Muscle layer of duodenum (tissue), 2 donors: ENCODE data around the gene AP1B1.

ENCODE experiments used
- H3K27ac ChIP-seq: one replicate; pipeline ENCODE4 v1.7.0; 2013; ENCODE audit warnings: mild to moderate bottlenecking, low read length
- H3K27me3 ChIP-seq: one replicate; pipeline ENCODE4 v1.7.0; 2013; ENCODE audit warnings: low read depth, mild to moderate bottlenecking, control low read depth, low read length
- H3K36me3 ChIP-seq, 2 donors: one replicate each; pipeline ENCODE4 v1.7.0; 2013; ENCODE audit warnings: low read length in 2 of 2, control low read depth in 1 of 2, mild to moderate bottlenecking in 1 of 2; ENCODE audit not compliant: insufficient read depth in 2 of 2, control insufficient read depth in 1 of 2
- H3K4me1 ChIP-seq, 2 donors: one replicate each; pipeline ENCODE4 v1.7.0; 2013; ENCODE audit warnings: low read length in 2 of 2, mild to moderate bottlenecking in 2 of 2, control low read depth in 1 of 2, moderate library complexity in 1 of 2; ENCODE audit not compliant: insufficient read depth in 2 of 2, control insufficient read depth in 1 of 2
- H3K4me3 ChIP-seq, 2 donors: one replicate each; pipeline ENCODE4 v1.7.0; 2013; ENCODE audit warnings: low read length in 2 of 2, low read depth in 1 of 2, mild to moderate bottlenecking in 1 of 2
- H3K9me3 ChIP-seq, 2 donors: one replicate each; pipeline ENCODE4 v1.7.0; 2013; ENCODE audit warnings: low read length in 2 of 2, control low read depth in 1 of 2, mild to moderate bottlenecking in 1 of 2; ENCODE audit not compliant: control insufficient read depth in 1 of 2
- donor health status: healthy.

AP1B1 gene

GRCh38 chr22:29338398-29338797 is 50.0 kb downstream of the AP1B1 start:
- no peak overlapping the region for H3K4me3 ChIP-seq
- H3K36me3 ChIP-seq = peaks cover 57 to 87% of the 10 kb centered on the region in 2 donors
- no peaks in the 10 kb centered on the region for H3K9me3 ChIP-seq
- no peak overlapping the region for H3K27ac ChIP-seq
- peaks cover 0 to 3% of the 10 kb centered on the region in 2 donors for H3K4me1 ChIP-seq
- H3K27me3 ChIP-seq = no peaks in the 10 kb centered on the region

GRCh38 chr22:29337631-29338284 is 50.6 kb downstream of the AP1B1 start:
- Histone ChIP-seq H3K9me3 (no peaks in the 10 kb centered on the region), H3K4me1 (no peaks in the 10 kb centered on the region), H3K36me3 (peaks cover 54 to 87% of the 10 kb centered on the region in 2 donors), H3K4me3 (no peak overlapping the region), H3K27me3 (no peaks in the 10 kb centered on the region), H3K27ac (no peak overlapping the region)

GRCh38 chr22:29336751-29337490 is 51.4 kb downstream of the AP1B1 start:
- Histone ChIP-seq H3K36me3 (peaks cover 55 to 83% of the 10 kb centered on the region in 2 donors), H3K4me1 (no peaks in the 10 kb centered on the region), H3K4me3 (no peak overlapping the region), H3K9me3 (no peaks in the 10 kb centered on the region), H3K27me3 (no peaks in the 10 kb centered on the region), H3K27ac (no peak overlapping the region)

- Histone ChIP-seq H3K36me3 (peaks cover 45 to 79% of the 10 kb centered on the region in 2 donors), H3K4me1 (peaks cover 0 to 5% of the 10 kb centered on the region in 2 donors), H3K9me3 (no peaks in the 10 kb centered on the region), H3K27me3 (no peaks in the 10 kb centered on the region), H3K27ac (no peak overlapping the region), H3K4me3 (no peak overlapping the region)
Observed at GRCh38 chr22:29335656-29336055, 52.7 kb downstream of the AP1B1 start.

GRCh38 chr22:29334696-29335344 is 53.5 kb downstream of the AP1B1 start:
- H3K36me3 ChIP-seq = peaks cover 38 to 79% of the 10 kb centered on the region in 2 donors
- no peaks in the 10 kb centered on the region for H3K9me3 ChIP-seq
- no peaks in the 10 kb centered on the region for H3K27me3 ChIP-seq
- no peak overlapping the region for H3K27ac ChIP-seq
- no peak overlapping the region for H3K4me3 ChIP-seq
- peaks cover 0 to 11% of the 10 kb centered on the region in 2 donors for H3K4me1 ChIP-seq

GRCh38 chr22:29334148-29334547 is 54.2 kb downstream of the AP1B1 start:
- no peak overlapping the region for H3K4me3 ChIP-seq
- no peaks in the 10 kb centered on the region for H3K27me3 ChIP-seq
- H3K4me1 ChIP-seq = peaks cover 0 to 11% of the 10 kb centered on the region in 2 donors
- H3K36me3 ChIP-seq = peaks cover 36 to 79% of the 10 kb centered on the region in 2 donors
- no peaks in the 10 kb centered on the region for H3K9me3 ChIP-seq
- H3K27ac ChIP-seq = no peak overlapping the region

GRCh38 chr22:29332886-29333496 is 55.4 kb downstream of the AP1B1 start:
- Histone ChIP-seq H3K9me3 (no peaks in the 10 kb centered on the region), H3K27me3 (no peaks in the 10 kb centered on the region), H3K27ac (no peak overlapping the region), H3K36me3 (peaks cover 28 to 79% of the 10 kb centered on the region in 2 donors), H3K4me1 (peaks cover 0 to 11% of the 10 kb centered on the region in 2 donors), H3K4me3 (no peak overlapping the region)

GRCh38 chr22:29331658-29332300 is 56.6 kb downstream of the AP1B1 start:
- Histone ChIP-seq H3K36me3 (peaks cover 21 to 75% of the 10 kb centered on the region in 2 donors), H3K4me3 (no peak overlapping the region), H3K27ac (no peak overlapping the region), H3K4me1 (peaks cover 0 to 11% of the 10 kb centered on the region in 2 donors), H3K27me3 (no peaks in the 10 kb centered on the region), H3K9me3 (no peaks in the 10 kb centered on the region)

GRCh38 chr22:29331213-29331612 is 57.2 kb downstream of the AP1B1 start:
- Histone ChIP-seq H3K4me3 (no peak overlapping the region), H3K27me3 (no peaks in the 10 kb centered on the region), H3K27ac (no peak overlapping the region), H3K36me3 (peaks cover 18 to 77% of the 10 kb centered on the region in 2 donors), H3K9me3 (no peaks in the 10 kb centered on the region), H3K4me1 (peaks cover 0 to 11% of the 10 kb centered on the region in 2 donors)

- Histone ChIP-seq H3K36me3 (peaks cover 13 to 74% of the 10 kb centered on the region in 2 donors), H3K4me3 (no peak overlapping the region), H3K4me1 (peaks cover 0 to 11% of the 10 kb centered on the region in 2 donors), H3K27ac (no peak overlapping the region), H3K9me3 (no peaks in the 10 kb centered on the region), H3K27me3 (no peaks in the 10 kb centered on the region)
Observed at GRCh38 chr22:29330753-29331152, 57.6 kb downstream of the AP1B1 start.
